H1 (cell line): ENCODE data around the gene TAF3. TPM values are rescaled to one million over a fixed set of nuclear protein-coding genes. Genes with fewer than 3 reads are reported as not detected.

Experiments used
- CTCF ChIA-PET: fragments of 300-600 bp; sonication (Branson Sonifier 250); formaldehyde crosslinking; loops from one replicate; lab custom pipeline; 2021; ENCODE audit not compliant: partially characterized antibody; lab: Charles Lee
- POLR2A ChIA-PET: fragments of 300-600 bp; sonication (Branson Sonifier 250); formaldehyde crosslinking; loops from one replicate; lab custom pipeline; 2021; ENCODE audit warnings: inconsistent platforms; ENCODE audit not compliant: partially characterized antibody; lab: Charles Lee
- DNase-seq, 2 experiments: peaks; one replicate each; pipeline versions ENCODE4 v3.0.0 to v3.0.0-alpha.2; 2010 to 2022; ENCODE audit warnings: low spot score in 2 of 2, low read depth in 1 of 2, mixed read lengths in 1 of 2
- FAIRE-seq: peaks from 2 replicates; lab custom pipeline; 2011; peaks lifted over from hg19 to GRCh38; lab: Jason Lieb, UNC
- H2AFZ ChIP-seq: 2 replicates; pipeline ENCODE4 v1.8.1; 2012; ENCODE audit warnings: low read length, inconsistent platforms
- H2AK5ac ChIP-seq: 2 replicates; pipeline ENCODE4 v1.6.1; 2013; ENCODE audit warnings: low read depth, low read length
- H2BK120ac ChIP-seq: replicated peaks from 2 replicates; pipeline ENCODE3; 2013; ENCODE audit warnings: low read depth, low read length, inconsistent platforms
- H2BK12ac ChIP-seq: 2 replicates; pipeline ENCODE4 v1.6.1; 2013; ENCODE audit warnings: low read depth, low read length
- H2BK15ac ChIP-seq: 2 replicates; pipeline ENCODE4 v1.6.1; 2013; ENCODE audit warnings: low read length
- H2BK20ac ChIP-seq: 2 replicates; pipeline ENCODE4 v1.6.1; 2013; ENCODE audit warnings: low read length
- H2BK5ac ChIP-seq: 2 replicates; pipeline ENCODE4 v1.6.1; 2013; ENCODE audit warnings: low read depth, low read length
- H3K14ac ChIP-seq: 2 replicates; pipeline ENCODE4 v1.6.1; 2013; ENCODE audit warnings: inconsistent platforms; ENCODE audit not compliant: insufficient read length
- H3K18ac ChIP-seq: 2 replicates; pipeline ENCODE4 v1.6.1; 2013; ENCODE audit warnings: low read length; ENCODE audit errors: extremely low read depth
- H3K23ac ChIP-seq: 2 replicates; pipeline ENCODE4 v1.6.1; 2013; ENCODE audit warnings: inconsistent platforms; ENCODE audit not compliant: insufficient read length
- H3K23me2 ChIP-seq: 2 replicates; pipeline ENCODE4 v1.6.1; 2013; ENCODE audit warnings: low read depth, low read length
- H3K27ac ChIP-seq: 2 replicates; pipeline ENCODE4 v1.6.1; 2011; ENCODE audit warnings: low read depth, low read length, inconsistent platforms
- H3K27me3 ChIP-seq, 4 experiments: replicated peaks in 1 of 4; 1 replicate in 1 of 4; 2 replicates in 3 of 4; pipeline versions ENCODE4 v1.6.1 to v1.8.1; 2011 to 2013; ENCODE audit warnings: low read length in 3 of 4, mild to moderate bottlenecking in 3 of 4, inconsistent platforms in 2 of 4, mixed read lengths in 2 of 4, moderate library complexity in 1 of 4; ENCODE audit not compliant: control insufficient read depth in 3 of 4, insufficient read depth in 3 of 4; ENCODE audit errors: extremely low read depth in 1 of 4
- H3K36me3 ChIP-seq, 4 experiments: 2 replicates each; pipeline versions ENCODE4 v1.6.1 to v1.8.1; 2011 to 2013; ENCODE audit warnings: mild to moderate bottlenecking in 4 of 4, low read length in 3 of 4, moderate library complexity in 2 of 4, control low read depth in 1 of 4, inconsistent platforms in 1 of 4; ENCODE audit not compliant: insufficient read depth in 4 of 4, control insufficient read depth in 2 of 4
- H3K4ac ChIP-seq: replicated peaks from 2 replicates; pipeline ENCODE3; 2013; ENCODE audit warnings: low read length, low read depth, mixed read lengths, inconsistent platforms; ENCODE audit not compliant: insufficient read length
- H3K4me1 ChIP-seq, 4 experiments: replicated peaks in 1 of 4; 1 replicate in 1 of 4; 2 replicates in 3 of 4; pipeline versions ENCODE4 v1.6.1 to v1.8.1; 2011 to 2013; ENCODE audit warnings: low read length in 3 of 4, inconsistent platforms in 2 of 4, mixed read lengths in 1 of 4; ENCODE audit not compliant: insufficient read depth in 4 of 4, control insufficient read depth in 3 of 4
- H3K4me2 ChIP-seq, 2 experiments: 2 replicates each; pipeline versions ENCODE4 v1.6.1 to v1.8.1; 2011 to 2013; ENCODE audit warnings: low read depth in 2 of 2, low read length in 2 of 2, control low read depth in 1 of 2, inconsistent platforms in 1 of 2, mild to moderate bottlenecking in 1 of 2; ENCODE audit not compliant: insufficient read depth in 1 of 2
- H3K4me3 ChIP-seq, 4 experiments: fragments of 200-600, 300-600 bp in 1 of 4; sonication (generic), shearing (Covaris generic), sonication (Bioruptor Twin) in 1 of 4; 2 replicates each; pipeline versions ENCODE4 v1.5.1 to v1.8.1; 2011 to 2016; ENCODE audit warnings: low read length in 4 of 4, low read depth in 3 of 4, control low read depth in 2 of 4, inconsistent platforms in 2 of 4, mild to moderate bottlenecking in 2 of 4, mixed read lengths in 1 of 4, moderate library complexity in 1 of 4; ENCODE audit not compliant: insufficient read depth in 2 of 4; ENCODE audit errors: extremely low read depth in 1 of 4
- H3K56ac ChIP-seq: replicated peaks from 2 replicates; pipeline ENCODE3; 2013; ENCODE audit warnings: low read depth, mild to moderate bottlenecking, mixed read lengths, low read length, inconsistent platforms; ENCODE audit not compliant: insufficient read length
- H3K79me1 ChIP-seq: 2 replicates; pipeline ENCODE4 v1.6.1; 2013; ENCODE audit warnings: low read depth, low read length, control low read depth
- H3K79me2 ChIP-seq, 2 experiments: 2 replicates each; pipeline versions ENCODE4 v1.6.1 to v1.8.1; 2012 to 2013; ENCODE audit warnings: low read length in 2 of 2, mild to moderate bottlenecking in 2 of 2, inconsistent platforms in 1 of 2; ENCODE audit not compliant: insufficient read depth in 2 of 2, control insufficient read depth in 1 of 2
- H3K9ac ChIP-seq, 4 experiments: replicated peaks in 1 of 4; 1 replicate in 1 of 4; 2 replicates in 3 of 4; pipeline versions ENCODE4 v1.6.1 to v1.8.1; 2011 to 2013; ENCODE audit warnings: low read depth in 3 of 4, low read length in 3 of 4, control low read depth in 2 of 4, mild to moderate bottlenecking in 2 of 4, moderate library complexity in 2 of 4, inconsistent platforms in 1 of 4; ENCODE audit errors: extremely low read depth in 1 of 4
- H3K9me3 ChIP-seq, 2 experiments: 2 replicates each; pipeline versions ENCODE4 v1.6.1 to v1.8.1; 2012 to 2013; ENCODE audit warnings: mild to moderate bottlenecking in 2 of 2, moderate library complexity in 2 of 2, control low read depth in 1 of 2, inconsistent platforms in 1 of 2, low read depth in 1 of 2, low read length in 1 of 2, mixed read lengths in 1 of 2; ENCODE audit not compliant: insufficient read depth in 2 of 2
- H4K20me1 ChIP-seq, 2 experiments: replicated peaks in 1 of 2; 2 replicates each; pipeline versions ENCODE3 to v1.8.1; 2011 to 2013; ENCODE audit warnings: inconsistent platforms in 2 of 2, low read length in 2 of 2, mild to moderate bottlenecking in 1 of 2; ENCODE audit not compliant: insufficient read depth in 2 of 2, control insufficient read depth in 1 of 2
- H4K5ac ChIP-seq: 2 replicates; pipeline ENCODE4 v1.6.1; 2013; ENCODE audit warnings: low read length, low read depth, mixed read lengths, inconsistent platforms; ENCODE audit not compliant: insufficient read length
- H4K8ac ChIP-seq: 2 replicates; pipeline ENCODE4 v1.8.0; 2013; ENCODE audit warnings: mild to moderate bottlenecking, moderate library complexity, low read length, inconsistent platforms; ENCODE audit not compliant: insufficient read depth; ENCODE audit errors: extremely low read depth
- H4K91ac ChIP-seq: replicated peaks from 2 replicates; pipeline ENCODE3; 2013; ENCODE audit warnings: low read length, mixed read lengths, inconsistent platforms; ENCODE audit not compliant: insufficient read length
- E2F6 ChIP-seq: IDR thresholded peaks from 2 replicates; pipeline ENCODE4 v1.6.1; 2012; ENCODE audit warnings: inconsistent platforms
- JUN ChIP-seq: IDR thresholded peaks from 2 replicates; pipeline ENCODE4 v1.6.1; 2011; ENCODE audit warnings: low read depth, mild to moderate bottlenecking, improper control_type of control experiment, low read length
- KDM1A ChIP-seq: fragments of 200-600, 300-600 bp; sonication (generic); IDR thresholded peaks from 2 replicates; pipeline ENCODE4 v1.7.1; 2016; ENCODE audit warnings: mild to moderate bottlenecking, low read length, borderline replicate concordance
- NRF1 ChIP-seq: IDR thresholded peaks from 2 replicates; pipeline ENCODE4 v1.6.1; 2011; ENCODE audit warnings: mild to moderate bottlenecking, low read depth, low read length, improper control_type of control experiment
- SUZ12 ChIP-seq: fragments of 200-600 bp; sonication (generic); IDR thresholded peaks from 2 replicates; pipeline ENCODE4 v1.6.1; 2012; ENCODE audit warnings: mild to moderate bottlenecking, inconsistent platforms, low read length, moderate library complexity, mixed read lengths
- WGBS, 2 experiments: shearing (Covaris generic) in 1 of 2; methylation state at CpG; one replicate each; pipeline versions ENCODE4 v1.1.6 to v1.1.7; 2013 to 2015; ENCODE audit warnings: low lambda C conversion rate in 2 of 2, mixed read lengths in 2 of 2, inconsistent platforms in 1 of 2, low coverage in 1 of 2, missing lambda C conversion rate in 1 of 2; ENCODE audit not compliant: insufficient replicate concordance in 2 of 2, insufficient coverage in 1 of 2, insufficient read length in 1 of 2; ENCODE audit errors: extremely low coverage in 1 of 2, missing lambda C conversion rate in 1 of 2; 5-methylcytosine and 5-hydroxymethylcytosine counted together
- polyA plus RNA-seq, 7 experiments: library from polyadenylated mRNA; depleted of rRNA in 3 of 7; stranded (reverse) in 5 of 7; unstranded in 2 of 7; fragments of >200 nt in 5 of 7; fragments of 200-250 nt in 2 of 7; gene quantifications; 1 replicate in 5 of 7; 2 replicates in 1 of 7; 4 replicates in 1 of 7; pipeline versions ENCODE4 v1.2.1 to v1.2.3, GENCODE V29; 2011 to 2013; ENCODE audit warnings: missing spikeins in 2 of 7, mixed read lengths in 2 of 7
- total RNA-seq: library from RNA; stranded (reverse); fragmentation: NEBNext Ultra II Directional; extraction: Animal tissue kit (Norgen Biotek cat#: 25700); gene quantifications from 2 replicates; pipeline ENCODE4 v1.2.1, GENCODE V29; 2021
- TF ChIP-seq, protein P1 (sequence below): IDR thresholded peaks from 2 replicates; pipeline ENCODE4 v1.6.1; 2012; ENCODE audit warnings: inconsistent platforms

Gene TAF3
- total and polyA plus RNA-seq, 2 of the 8 experiments (the other 6 are each of a cell fraction or from before 2014, with no cell fraction given), result 1.5 to 11.2 TPM

DNA sequence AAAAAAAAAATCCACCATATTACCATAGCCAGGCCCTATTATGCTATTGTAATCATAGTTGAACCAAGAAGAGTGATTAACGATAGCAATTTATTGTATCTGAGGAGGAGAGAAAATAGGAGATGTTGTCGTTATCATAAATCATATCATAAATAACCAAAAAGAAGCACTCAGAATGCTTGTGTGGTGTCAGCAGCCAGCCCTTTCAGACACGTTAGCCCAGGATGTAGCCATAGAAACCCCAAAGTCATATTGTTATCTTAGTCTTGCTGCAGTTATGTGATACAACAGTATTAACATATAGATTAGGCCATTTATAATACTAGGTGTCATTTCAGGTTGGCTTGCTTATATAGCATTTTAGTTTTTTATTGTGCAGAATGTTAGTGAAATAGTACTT lies 134.0 kb downstream of the TAF3 start:
- no peak overlapping the region for H3K18ac ChIP-seq
- 93% methylated on average over 3 of the region's 3 CpGs; no CpG with 5 or more reads in 1 of the 2 experiments for WGBS, 2 experiments
- no peak overlapping the region for H4K5ac ChIP-seq
- no peak overlapping the region for H3K4me3 ChIP-seq
- H4K91ac ChIP-seq, result no peak overlapping the region
- FAIRE-seq (no peak), DNase-seq (no peak)
- ChIA-PET POLR2A (no interaction called here), CTCF (no interaction called here)
- H3K23ac ChIP-seq, result no peak overlapping the region
- no peaks in the 10 kb centered on the region; a peak in 1 of 4 replicates for H3K79me2 ChIP-seq
- no peak overlapping the region for H2BK5ac ChIP-seq
- no peak overlapping the region for H3K4me2 ChIP-seq
- no peaks in the 10 kb centered on the region for H3K27me3 ChIP-seq
- no peak overlapping the region for H4K8ac ChIP-seq
- no peak overlapping the region for H3K4ac ChIP-seq
- H2BK20ac ChIP-seq, result no peak overlapping the region
- H3K79me1 ChIP-seq, result no peaks in the 10 kb centered on the region
- H3K4me1 ChIP-seq, result peaks cover 0 to 5% (median 0%) of the 10 kb centered on the region in 4 experiments; a peak in 2 of 7 replicates
- no peak overlapping the region for H2BK120ac ChIP-seq
- H4K20me1 ChIP-seq, result peaks cover 0 to 5% of the 10 kb centered on the region in 2 experiments
- no peak overlapping the region for H3K14ac ChIP-seq
- no peaks in the 10 kb centered on the region for H3K9me3 ChIP-seq
- no peak overlapping the region for H2BK12ac ChIP-seq
- no peak overlapping the region for H3K27ac ChIP-seq
- no peak overlapping the region for H2AK5ac ChIP-seq
- no peaks in the 10 kb centered on the region for H3K36me3 ChIP-seq
- no peaks in the 10 kb centered on the region for H3K23me2 ChIP-seq
- no peak overlapping the region for H2AFZ ChIP-seq
- no peak overlapping the region for H3K9ac ChIP-seq
- TF ChIP-seq KDM1A (no peak), JUN (no peak), NRF1 (no peak), SUZ12 (no peak), E2F6 (no peak)
- TF ChIP-seq, protein P1, sequence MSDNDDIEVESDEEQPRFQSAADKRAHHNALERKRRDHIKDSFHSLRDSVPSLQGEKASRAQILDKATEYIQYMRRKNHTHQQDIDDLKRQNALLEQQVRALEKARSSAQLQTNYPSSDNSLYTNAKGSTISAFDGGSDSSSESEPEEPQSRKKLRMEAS, result no peak
- TF ChIP-seq, all 59 proteins: peak for 0
- Histone ChIP-seq H2BK15ac (no peak overlapping the region), H3K56ac (no peak overlapping the region)
